Measurements from ENCODE around the gene ADRA1B. TPM values are rescaled to one million over a fixed set of nuclear protein-coding genes. Genes with fewer than 3 reads are reported as not detected.

Gene ADRA1B
- total RNA-seq = 1 to 10 TPM; 4.2 to 8.0 TPM
- long read RNA-seq, donor 1, partial matches to known transcripts = 0 of 3 reads
- long read RNA-seq, donor 1, other reads (novel, unspliced or antisense) = 3 of 3 reads
- long read RNA-seq, donor 2, partial matches to known transcripts = 0 of 1 reads
- long read RNA-seq, donor 2, other reads (novel, unspliced or antisense) = 1 of 1 reads

GRCh38 chr5:159915904-159916840, at the start of gene ADRA1B:
ADRA1B (plus strand) TSS chr5:159916482; CDS start chr5:159916906, 424 bp downstream.
- intact Hi-C loops (cut with DNase I) = loop anchor here (5.0 to 10.0 kb wide), 4 partner anchors 399 to 474 kb away; no protein-coding TSS in a partner anchor
- peak; percentile 91 for DNase-seq (ENCODE audit: low spot score)

GRCh38 chr5:159873680-159874079, 42.6 kb upstream of the ADRA1B start:
- intact Hi-C loops (cut with DNase I) = no loop called here

GRCh38 chr5:159874263-159874662, 42.0 kb upstream of the ADRA1B start:
- intact Hi-C loops (cut with DNase I) = no loop called here
- DNase-seq (ENCODE audit: low spot score) = no peak

More at GRCh38 chr5:159873680-159874079, 42.6 kb upstream of the ADRA1B start:
- no peak for DNase-seq (ENCODE audit: low spot score)

- intact Hi-C loops (cut with DNase I) = no loop called here
- DNase-seq (ENCODE audit: low spot score) = no peak
Observed at GRCh38 chr5:159877016-159877415, 39.3 kb upstream of the ADRA1B start.

- intact Hi-C loops (cut with DNase I) = no loop called here
- no peak for DNase-seq (ENCODE audit: low spot score)
Observed at GRCh38 chr5:159877894-159878448, 38.3 kb upstream of the ADRA1B start.

GRCh38 chr5:159878988-159879471, 37.3 kb upstream of the ADRA1B start:
- DNase-seq (ENCODE audit: low spot score) = peak; percentile 88
- intact Hi-C loops (cut with DNase I) = loop anchor here in 1 of 2 donors (1.0 kb wide), 1 partner anchor 28 kb away; no protein-coding TSS in a partner anchor

- no peak for DNase-seq (ENCODE audit: low spot score)
- intact Hi-C loops (cut with DNase I) = no loop called here
Observed at GRCh38 chr5:159880676-159881075, 35.6 kb upstream of the ADRA1B start.

- intact Hi-C loops (cut with DNase I) = no loop called here
- no peak for DNase-seq (ENCODE audit: low spot score)
Observed at GRCh38 chr5:159881967-159882366, 34.3 kb upstream of the ADRA1B start.

GRCh38 chr5:159883522-159883950, 32.7 kb upstream of the ADRA1B start:
- intact Hi-C loops (cut with DNase I) = no loop called here
- DNase-seq (ENCODE audit: low spot score) = no peak

- DNase-seq (ENCODE audit: low spot score) = no peak
- intact Hi-C loops (cut with DNase I) = no loop called here
Observed at GRCh38 chr5:159884917-159885620, 31.2 kb upstream of the ADRA1B start.

GRCh38 chr5:159886296-159886695, 30.0 kb upstream of the ADRA1B start:
- intact Hi-C loops (cut with DNase I) = no loop called here
- no peak for DNase-seq (ENCODE audit: low spot score)

- intact Hi-C loops (cut with DNase I) = no loop called here
Observed at GRCh38 chr5:159887050-159887449, 29.2 kb upstream of the ADRA1B start.

GRCh38 chr5:159888860-159889259, 27.4 kb upstream of the ADRA1B start:
- no peak for DNase-seq (ENCODE audit: low spot score)
- intact Hi-C loops (cut with DNase I) = no loop called here

More at GRCh38 chr5:159887050-159887449, 29.2 kb upstream of the ADRA1B start:
- DNase-seq (ENCODE audit: low spot score) = no peak

GRCh38 chr5:159890141-159890540, 26.1 kb upstream of the ADRA1B start:
- intact Hi-C loops (cut with DNase I) = no loop called here
- DNase-seq (ENCODE audit: low spot score) = no peak

- intact Hi-C loops (cut with DNase I) = no loop called here
Observed at GRCh38 chr5:159891371-159891770, 24.9 kb upstream of the ADRA1B start.

GRCh38 chr5:159893040-159893695, 23.1 kb upstream of the ADRA1B start:
- intact Hi-C loops (cut with DNase I) = no loop called here
- DNase-seq (ENCODE audit: low spot score) = no peak

More at GRCh38 chr5:159891371-159891770, 24.9 kb upstream of the ADRA1B start:
- no peak for DNase-seq (ENCODE audit: low spot score)

GRCh38 chr5:159894149-159894720, 22.0 kb upstream of the ADRA1B start:
- no peak for DNase-seq (ENCODE audit: low spot score)
- intact Hi-C loops (cut with DNase I) = no loop called here

GRCh38 chr5:159897786-159898393, 18.4 kb upstream of the ADRA1B start:
- intact Hi-C loops (cut with DNase I) = no loop called here
- no peak for DNase-seq (ENCODE audit: low spot score)

All from posterior vena cava (tissue), 2 donors.